NCI-H2227 (cell line): Measurements from ENCODE around the gene RAPGEF1.
"Not testable (repeated sequence)": the region's sequence is repeated elsewhere in the genome, so short reads cannot be mapped to it uniquely, and the experiment has no call there.

Experiments
- DNase-seq: peaks from one replicate; lab custom pipeline; 2025; ENCODE audit not compliant: unreplicated experiment; lab: John Stamatoyannopoulos, UW

RAPGEF1 gene

GRCh38 chr9:131575946-131576853, 163.7 kb downstream of the RAPGEF1 start:
- no peak for DNase-seq

- no peak for DNase-seq
Measured at GRCh38 chr9:131574730-131575640, 164.9 kb downstream of the RAPGEF1 start.

DNA sequence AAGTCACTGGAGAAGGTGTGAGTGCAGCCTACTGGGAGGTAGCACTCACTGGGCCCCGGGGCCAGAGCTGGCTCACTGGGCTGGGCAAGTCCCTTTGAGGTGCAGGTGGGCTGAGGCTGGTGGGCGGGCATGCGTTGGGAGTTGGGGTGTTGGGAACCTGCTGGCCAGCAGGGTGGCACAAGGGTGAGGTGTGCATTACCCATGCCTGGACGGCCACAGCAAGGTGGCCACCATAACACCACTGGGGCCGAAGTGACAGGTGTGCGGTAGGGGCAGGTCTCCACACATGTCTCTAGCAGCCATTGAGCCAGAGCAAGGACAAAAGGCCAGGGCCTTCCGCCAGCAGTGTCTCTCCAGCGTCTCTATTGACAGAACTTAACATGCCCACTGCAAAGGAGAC, 172.0 kb downstream of the RAPGEF1 start:
- no peak for DNase-seq

- DNase-seq, result no peak
Measured at GRCh38 chr9:131566158-131566557, 173.7 kb downstream of the RAPGEF1 start.

DNA sequence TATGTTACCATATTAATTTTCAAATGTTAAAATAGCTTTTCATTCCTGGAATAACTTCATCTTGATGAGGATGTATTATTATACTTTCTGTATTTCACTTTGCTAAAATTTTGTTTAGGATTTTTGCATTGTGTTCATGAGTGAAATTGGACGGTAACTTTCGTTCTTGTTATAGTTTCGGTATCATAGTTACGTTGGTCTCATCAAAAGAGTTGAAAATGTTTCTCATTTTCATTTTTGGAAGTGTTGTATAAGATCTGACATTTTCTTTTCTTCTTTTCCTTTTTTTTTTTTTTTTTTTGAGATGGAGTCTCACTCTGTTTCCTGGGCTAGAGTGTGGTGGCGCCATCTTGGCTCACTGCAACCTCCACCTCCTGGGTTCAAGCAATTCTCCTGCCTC, 174.5 kb downstream of the RAPGEF1 start:
- no peak for DNase-seq

DNA sequence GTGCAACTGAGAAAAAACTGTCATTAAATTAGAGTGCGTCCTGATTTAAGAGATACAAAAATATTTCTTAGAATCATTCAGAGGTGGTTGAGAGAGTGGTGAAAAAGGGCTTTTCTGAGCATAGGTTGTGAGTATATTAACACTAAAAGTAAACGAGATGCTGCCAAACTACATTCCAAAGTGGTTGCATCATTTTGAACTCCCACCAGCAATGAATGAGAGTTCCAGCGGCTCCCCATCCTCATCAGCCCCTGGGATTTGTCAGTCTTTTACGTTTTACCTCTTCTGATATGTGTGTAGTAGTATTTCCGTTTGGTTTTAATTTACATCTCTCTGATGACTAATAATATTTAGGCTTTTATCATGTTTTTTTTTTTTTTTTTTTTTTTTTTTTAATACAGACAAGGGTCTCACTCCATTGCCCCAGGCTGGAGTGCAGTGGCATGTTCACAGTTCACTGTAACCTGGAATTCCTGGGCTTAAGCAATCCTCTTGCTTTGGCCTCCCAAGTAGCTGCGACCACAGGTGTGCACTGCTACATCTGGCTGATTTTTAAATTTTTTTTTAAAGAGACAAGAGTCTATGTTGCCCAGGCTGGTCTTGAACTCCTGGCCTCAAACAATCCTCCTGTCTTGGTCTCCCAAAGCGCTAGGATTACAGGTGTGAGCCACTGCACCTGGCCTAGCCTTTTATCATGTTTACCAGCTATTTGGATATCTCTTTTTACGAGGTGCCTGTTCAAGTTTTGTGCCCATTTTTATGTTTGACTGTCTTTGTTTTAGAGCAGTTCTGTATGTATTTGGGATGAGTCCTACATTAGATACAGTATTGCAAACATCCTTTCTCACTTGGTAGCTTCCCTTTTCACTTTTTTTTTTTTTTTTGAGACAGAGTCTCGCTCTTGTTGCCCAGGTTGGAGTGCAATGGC, 177.6 kb downstream of the RAPGEF1 start:
- DNase-seq, result no peak

- no peak for DNase-seq
Measured at GRCh38 chr9:131559421-131560000, 180.4 kb downstream of the RAPGEF1 start.

- DNase-seq, result no peak
Measured at GRCh38 chr9:131557855-131558548, 181.9 kb downstream of the RAPGEF1 start.

DNA sequence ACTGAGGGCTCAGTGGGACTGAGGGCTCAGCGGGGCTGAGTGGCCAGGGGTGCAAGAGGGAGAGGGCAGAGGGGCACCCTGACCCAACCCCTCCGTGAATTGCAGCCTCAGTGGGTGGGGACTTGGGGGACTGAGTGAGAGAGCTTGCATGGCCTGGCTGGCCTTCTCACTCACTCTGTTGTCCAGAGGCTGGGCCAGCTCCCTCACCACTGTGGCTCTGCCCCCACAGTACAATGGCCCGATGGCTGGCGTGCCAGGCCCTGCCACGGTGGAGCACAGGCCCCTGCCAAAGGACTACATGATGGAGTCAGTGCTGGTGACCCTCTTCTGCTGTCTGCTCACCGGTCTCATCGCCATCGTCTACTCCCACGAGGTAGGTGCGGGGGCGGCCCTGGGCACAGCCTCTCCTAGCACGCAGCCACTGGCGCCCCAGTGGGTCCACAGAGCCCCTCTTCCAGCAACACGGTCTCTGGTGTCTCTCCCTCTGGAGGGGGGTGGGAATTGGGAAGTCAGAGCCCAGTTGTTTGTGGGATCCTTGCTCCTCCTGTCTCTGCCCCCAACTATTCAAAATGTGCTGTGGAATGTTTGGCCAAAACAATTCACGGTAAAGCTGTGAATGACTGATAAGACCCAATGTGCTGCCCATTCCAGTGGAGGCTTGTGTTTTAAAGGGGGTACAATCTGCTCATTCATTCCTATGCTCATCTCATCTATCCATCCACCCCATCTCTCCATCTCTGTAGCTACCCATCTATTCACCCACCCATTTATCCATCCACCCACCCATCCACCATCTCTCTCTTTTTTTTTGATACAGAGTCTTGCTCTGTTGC, 183.8 kb downstream of the RAPGEF1 start:
- DNase-seq, result no peak

DNA sequence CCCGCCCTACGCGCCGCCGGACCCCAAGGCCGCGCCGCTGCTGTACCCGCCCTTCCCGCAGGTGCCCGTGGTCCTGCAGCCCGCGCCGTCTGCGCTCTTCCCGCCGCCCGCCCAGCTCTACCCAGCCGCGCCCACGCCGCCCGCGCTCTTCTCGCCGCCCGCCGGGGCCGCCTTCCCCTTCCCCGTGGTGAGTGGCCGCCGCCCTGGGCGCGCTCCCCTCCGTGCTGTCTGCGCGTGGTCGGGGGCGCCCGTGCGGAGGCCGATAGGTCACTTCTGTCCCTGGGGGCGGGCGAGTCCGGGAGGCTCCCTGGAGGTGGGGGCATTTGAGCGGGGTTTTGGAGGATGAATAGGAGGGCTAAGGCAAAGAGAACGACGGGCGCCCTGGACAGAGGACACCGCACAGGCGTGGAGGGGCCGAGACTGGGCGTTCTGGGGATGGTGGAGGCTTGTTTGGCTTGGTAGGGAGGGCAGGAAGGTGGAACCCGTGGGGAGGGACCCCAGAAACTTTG, 185.0 kb downstream of the RAPGEF1 start:
- no peak for DNase-seq

- DNase-seq, result no peak
Measured at GRCh38 chr9:131554087-131554842, 185.6 kb downstream of the RAPGEF1 start.

DNA sequence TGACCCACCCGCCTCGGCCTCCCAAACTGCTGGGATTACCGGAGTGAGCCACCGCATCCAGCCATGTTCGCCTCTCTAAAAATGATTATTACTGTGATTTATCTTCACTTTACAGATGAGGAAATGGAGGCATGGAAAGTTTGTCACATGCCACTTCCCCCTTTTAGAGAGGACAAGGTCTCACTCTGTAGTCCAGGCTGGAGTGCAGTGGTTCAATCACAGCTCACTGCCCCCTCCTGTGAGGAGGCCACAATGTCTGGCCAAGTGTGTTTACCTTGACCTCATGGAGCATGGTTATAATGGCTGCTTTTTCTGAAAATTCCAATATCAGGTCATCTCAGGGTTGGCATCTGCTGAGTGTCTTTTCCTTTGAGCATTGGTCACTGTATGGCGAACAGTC, 187.8 kb downstream of the RAPGEF1 start:
- DNase-seq, result no peak

DNA sequence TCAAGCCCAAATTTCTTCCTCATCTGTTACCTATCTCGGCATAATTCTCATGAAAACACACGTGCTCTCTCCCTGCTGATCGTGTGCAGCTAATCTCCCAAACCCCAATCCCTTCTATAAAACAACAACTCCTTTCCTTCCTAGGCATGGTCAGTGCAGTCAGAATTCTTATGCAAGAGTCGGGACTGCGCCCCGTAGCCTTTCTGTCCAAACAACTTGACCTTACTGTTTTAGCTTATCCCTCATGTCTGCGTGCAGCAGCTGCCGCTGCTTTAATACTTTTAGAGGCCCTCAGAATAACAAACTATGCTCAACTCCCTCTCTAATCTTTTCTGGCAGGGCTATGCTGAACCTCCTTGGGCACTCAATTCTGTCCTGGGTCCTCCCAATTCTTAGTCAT, 189.4 kb downstream of the RAPGEF1 start:
- not testable (repeated sequence) for DNase-seq

DNA sequence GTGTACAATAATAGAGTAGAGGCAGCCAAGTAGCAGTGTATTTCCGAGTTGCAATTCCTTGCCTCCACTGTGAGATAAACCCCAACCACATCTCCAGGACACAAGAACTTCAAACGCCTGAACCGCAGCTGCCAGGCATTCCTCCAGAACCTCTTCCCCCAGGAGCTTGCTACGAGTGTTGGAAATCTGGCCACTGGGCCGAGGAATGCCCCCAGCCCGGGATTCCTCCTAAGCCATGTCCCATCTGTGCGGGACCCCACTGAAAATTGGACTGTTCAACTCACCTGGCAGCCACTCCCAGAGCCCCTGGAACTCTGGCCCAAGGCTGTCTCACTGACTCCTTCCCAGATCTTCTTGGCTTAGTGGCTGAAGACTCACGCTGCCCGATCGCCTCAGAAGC, 190.7 kb downstream of the RAPGEF1 start:
- not testable (repeated sequence) for DNase-seq

- peak; percentile 26 for DNase-seq
Measured at GRCh38 chr9:131546336-131547084, 193.4 kb downstream of the RAPGEF1 start.

- no peak for DNase-seq
Measured at GRCh38 chr9:131545786-131546335, 194.0 kb downstream of the RAPGEF1 start.
